Hair follicular keratinocyte (primary cell): ENCODE results near the gene CD70. TPM values are rescaled to one million over a fixed set of nuclear protein-coding genes. Genes with fewer than 3 reads are reported as not detected.

Source experiments
- total RNA-seq: library from RNA; depleted of rRNA; stranded (reverse); fragments of >200 nt; gene quantifications from 2 replicates; pipeline ENCODE4 v1.2.3, GENCODE V29; 2015

The CD70 gene, protein sequence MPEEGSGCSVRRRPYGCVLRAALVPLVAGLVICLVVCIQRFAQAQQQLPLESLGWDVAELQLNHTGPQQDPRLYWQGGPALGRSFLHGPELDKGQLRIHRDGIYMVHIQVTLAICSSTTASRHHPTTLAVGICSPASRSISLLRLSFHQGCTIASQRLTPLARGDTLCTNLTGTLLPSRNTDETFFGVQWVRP
- 0.16 and 0.46 TPM in 2 replicates for total RNA-seq

DNA sequence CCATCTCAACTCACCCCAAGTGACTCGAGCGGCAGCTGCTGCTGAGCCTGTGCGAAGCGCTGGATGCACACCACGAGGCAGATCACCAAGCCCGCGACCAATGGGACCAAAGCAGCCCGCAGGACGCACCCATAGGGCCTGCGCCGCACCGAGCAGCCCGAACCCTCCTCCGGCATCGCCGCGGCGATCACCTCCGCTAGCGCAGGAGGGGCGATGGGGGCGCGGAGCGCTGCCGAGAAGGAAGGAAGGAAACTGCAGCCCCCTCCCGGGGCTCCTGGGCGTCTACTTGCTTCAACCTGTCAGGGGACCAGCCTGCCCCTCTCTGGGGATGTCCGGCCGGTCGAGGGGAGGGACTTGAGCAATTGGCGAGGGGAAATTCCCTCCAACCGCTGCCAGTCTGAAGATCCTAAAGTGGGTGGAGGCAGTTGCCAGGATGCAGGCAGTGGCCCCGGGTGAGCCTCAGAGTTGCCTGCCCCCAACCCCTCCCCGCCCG lies at the start of gene CD70:
Gene CD70, minus strand, starts transcription at position 324 of the 493 bp plus-strand sequence. Its CDS starts 148 bp downstream, at position 176.

Other genes with a start within 250 kb of the CD70 start
- 154 and 157 TPM in 2 replicates for gene CLPP, start 229.6 kb downstream of the CD70 start, total RNA-seq
- gene ALKBH7, start 218.4 kb downstream of the CD70 start, total RNA-seq = 37.3 and 111 TPM in 2 replicates
- 0.34 and 0.62 TPM in 2 replicates for gene PSPN, start 215.2 kb downstream of the CD70 start, total RNA-seq
- gene GTF2F1, start 198.0 kb downstream of the CD70 start, total RNA-seq = 41.6 and 46.0 TPM in 2 replicates
- 121 and 168 TPM in 2 replicates for gene KHSRP, start 166.3 kb downstream of the CD70 start, total RNA-seq
- gene SLC25A41, start 157.4 kb downstream of the CD70 start, total RNA-seq = not detected in 2 replicates
- gene SLC25A23, start 131.4 kb downstream of the CD70 start, total RNA-seq = 28.1 and 38.4 TPM in 2 replicates
- 19.5 and 23.8 TPM in 2 replicates for gene CRB3, start 126.9 kb downstream of the CD70 start, total RNA-seq
- gene DENND1C, start 109.4 kb downstream of the CD70 start, total RNA-seq = 0.11 TPM in 1 of 2 replicates, not detected in the other
- not detected in 2 replicates for gene TUBB4A, start 88.8 kb downstream of the CD70 start, total RNA-seq
- 31.5 and 32.5 TPM in 2 replicates for gene TNFSF9, start 60.1 kb downstream of the CD70 start, total RNA-seq
- not detected in 2 replicates for gene TNFSF14, start 79.0 kb upstream of the CD70 start, total RNA-seq
- gene C3, start 129.5 kb upstream of the CD70 start, total RNA-seq = 63.2 and 88.6 TPM in 2 replicates
- 33.3 and 41.3 TPM in 2 replicates for gene GPR108, start 146.4 kb upstream of the CD70 start, total RNA-seq
- gene TRIP10, start 148.5 kb upstream of the CD70 start, total RNA-seq = 51.0 and 66.4 TPM in 2 replicates
- gene SH2D3A, start 176.3 kb upstream of the CD70 start, total RNA-seq = 73.5 and 97.6 TPM in 2 replicates
- 0.08 and 5.6 TPM in 2 replicates for gene VAV1, start 181.6 kb upstream of the CD70 start, total RNA-seq